GM20000 (cell line): ENCODE data around the gene DSCAML1.
A peak's percentile ranks its signal among the peaks of the same experiment; 100 is the strongest.
"Not testable (repeated sequence)": the region's sequence is repeated elsewhere in the genome, so short reads cannot be mapped to it uniquely, and the experiment has no call there.

Source experiments
- DNase-seq: peaks from one replicate; pipeline ENCODE4 v3.0.0; 2012; ENCODE audit warnings: low spot score
- CTCF ChIP-seq: IDR thresholded peaks from 2 replicates; pipeline ENCODE4 v1.5.1; 2012; ENCODE audit warnings: mild to moderate bottlenecking, control low read depth; ENCODE audit errors: extremely low read depth, missing control alignments

Gene DSCAML1

GRCh38 chr11:117816151-117816741 lies 19.2 kb upstream of the DSCAML1 start:
- TF ChIP-seq CTCF, result no peak
- no peak for DNase-seq

GRCh38 chr11:117815262-117815803 lies 18.3 kb upstream of the DSCAML1 start:
- peak; percentile 75 for DNase-seq
- no peak for TF ChIP-seq CTCF

GRCh38 chr11:117814766-117815261 lies 17.8 kb upstream of the DSCAML1 start:
- TF ChIP-seq CTCF, result no peak
- DNase-seq, result peak; percentile 62

- DNase-seq, result no peak
These were observed 17.3 kb upstream of the DSCAML1 start for GRCh38 chr11:117814204-117814765.

GRCh38 chr11:117810056-117810451 lies 13.0 kb upstream of the DSCAML1 start:
- not testable (repeated sequence) for DNase-seq

More at GRCh38 chr11:117814204-117814765, 17.3 kb upstream of the DSCAML1 start:
- no peak for TF ChIP-seq CTCF

- peak; percentile 39 for TF ChIP-seq CTCF
- DNase-seq, result peak; percentile 59
These were observed 12.4 kb upstream of the DSCAML1 start for GRCh38 chr11:117809236-117810055.

GRCh38 chr11:117808784-117809183 lies 11.8 kb upstream of the DSCAML1 start:
- no peak for DNase-seq
- TF ChIP-seq CTCF, result no peak
